Body of pancreas (tissue), 4 donors: ENCODE data around the gene ENAH.

Experiments used
- POLR2A ChIP-seq, 3 donors: fragments of 450-650 bp; IDR thresholded peaks; one replicate each; pipeline ENCODE4 v1.6.1; 2016; ENCODE audit warnings: antibody characterized with exemption in 3 of 3, mild to moderate bottlenecking in 2 of 3
- TF ChIP-seq, protein P1 (sequence below), 7 experiments: fragments of 450-650 bp in 4 of 7; fragments of 200-600 bp in 3 of 7; sonication (generic) in 3 of 7; IDR thresholded peaks; one replicate each; pipeline ENCODE4 v1.5.1; 2016 to 2019; ENCODE audit warnings: antibody characterized with exemption in 7 of 7

DNA sequence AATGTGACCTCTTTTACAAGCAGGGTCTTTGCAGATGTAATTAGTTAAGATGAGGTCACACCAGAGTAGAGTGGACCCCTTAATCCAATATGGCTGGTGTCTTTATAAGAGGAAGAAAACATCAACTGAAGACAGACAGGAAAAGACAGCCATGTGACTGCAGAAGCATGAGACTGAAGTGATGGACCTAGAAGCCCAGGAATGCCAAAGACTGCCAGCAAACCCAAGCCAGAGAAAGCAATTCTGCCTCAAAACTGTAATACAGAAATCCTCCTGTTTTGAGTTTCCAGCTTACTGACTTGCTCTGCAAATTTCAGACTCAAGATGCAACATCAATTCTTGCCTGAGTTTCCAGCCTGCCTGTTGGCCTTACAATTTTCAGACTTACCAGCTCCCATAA lies 17.3 kb downstream of the ENAH start:
- TF ChIP-seq, protein P1, sequence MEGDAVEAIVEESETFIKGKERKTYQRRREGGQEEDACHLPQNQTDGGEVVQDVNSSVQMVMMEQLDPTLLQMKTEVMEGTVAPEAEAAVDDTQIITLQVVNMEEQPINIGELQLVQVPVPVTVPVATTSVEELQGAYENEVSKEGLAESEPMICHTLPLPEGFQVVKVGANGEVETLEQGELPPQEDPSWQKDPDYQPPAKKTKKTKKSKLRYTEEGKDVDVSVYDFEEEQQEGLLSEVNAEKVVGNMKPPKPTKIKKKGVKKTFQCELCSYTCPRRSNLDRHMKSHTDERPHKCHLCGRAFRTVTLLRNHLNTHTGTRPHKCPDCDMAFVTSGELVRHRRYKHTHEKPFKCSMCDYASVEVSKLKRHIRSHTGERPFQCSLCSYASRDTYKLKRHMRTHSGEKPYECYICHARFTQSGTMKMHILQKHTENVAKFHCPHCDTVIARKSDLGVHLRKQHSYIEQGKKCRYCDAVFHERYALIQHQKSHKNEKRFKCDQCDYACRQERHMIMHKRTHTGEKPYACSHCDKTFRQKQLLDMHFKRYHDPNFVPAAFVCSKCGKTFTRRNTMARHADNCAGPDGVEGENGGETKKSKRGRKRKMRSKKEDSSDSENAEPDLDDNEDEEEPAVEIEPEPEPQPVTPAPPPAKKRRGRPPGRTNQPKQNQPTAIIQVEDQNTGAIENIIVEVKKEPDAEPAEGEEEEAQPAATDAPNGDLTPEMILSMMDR (IDR thresholded peaks at IDR 0.05): no peak
- no peak for TF ChIP-seq POLR2A (IDR thresholded peaks at IDR 0.05)
